GM21825 (cell line): ENCODE measurements around the gene EMP1.

Experiments used
- ATAC-seq: cut with Tn5 transposase; IDR thresholded peaks from one replicate; pipeline ENCODE4 v1.9.1; 2021; ENCODE audit warnings: mild to moderate bottlenecking, moderate library complexity; ENCODE audit not compliant: unreplicated experiment

The EMP1 gene

GRCh38 chr12:13171921-13172859 is 24.3 kb upstream of the EMP1 start:
- no peak for ATAC-seq

GRCh38 chr12:13173012-13173932 is 23.3 kb upstream of the EMP1 start:
- ATAC-seq = peak; percentile 96

- ATAC-seq = no peak
Observed at GRCh38 chr12:13175499-13175898, 21.0 kb upstream of the EMP1 start.

GRCh38 chr12:13176256-13176655 is 20.3 kb upstream of the EMP1 start:
- no peak for ATAC-seq

GRCh38 chr12:13177373-13177772 is 19.2 kb upstream of the EMP1 start:
- ATAC-seq = no peak

GRCh38 chr12:13177906-13178305 is 18.6 kb upstream of the EMP1 start:
- no peak for ATAC-seq

- ATAC-seq = no peak
Observed at GRCh38 chr12:13178568-13179210, 17.8 kb upstream of the EMP1 start.

- no peak for ATAC-seq
Observed at GRCh38 chr12:13179211-13180074, 17.1 kb upstream of the EMP1 start.

- ATAC-seq = no peak
Observed at GRCh38 chr12:13181375-13182070, 15.0 kb upstream of the EMP1 start.

GRCh38 chr12:13182881-13183280 is 13.6 kb upstream of the EMP1 start:
- no peak for ATAC-seq

- ATAC-seq = no peak
Observed at GRCh38 chr12:13183620-13184019, 12.9 kb upstream of the EMP1 start.

GRCh38 chr12:13186302-13186701 is 10.2 kb upstream of the EMP1 start:
- ATAC-seq = no peak

- no peak for ATAC-seq
Observed at GRCh38 chr12:13187399-13187798, 9.1 kb upstream of the EMP1 start.

- no peak for ATAC-seq
Observed at GRCh38 chr12:13189264-13189663, 7.3 kb upstream of the EMP1 start.

GRCh38 chr12:13190275-13190674 is 6.3 kb upstream of the EMP1 start:
- no peak for ATAC-seq

- ATAC-seq = no peak
Observed at GRCh38 chr12:13192719-13193118, 3.8 kb upstream of the EMP1 start.

GRCh38 chr12:13193505-13194231 is 2.9 kb upstream of the EMP1 start:
- no peak for ATAC-seq

GRCh38 chr12:13194401-13195110 is 2.0 kb upstream of the EMP1 start:
- ATAC-seq = no peak
